LNCaP clone FGC (cell line): Measurements from ENCODE around the gene SPEF2.

Experiments
- DNase-seq: peaks from one replicate; pipeline ENCODE4 v3.0.0-alpha.2; 2011; ENCODE audit warnings: low read depth
- H3K4me3 ChIP-seq: 2 replicates; pipeline ENCODE4 v1.5.1; 2011; ENCODE audit warnings: mild to moderate bottlenecking, low read depth, low read length, control low read depth
- CTCF ChIP-seq: IDR thresholded peaks from 2 replicates; pipeline ENCODE4 v1.5.1; 2012; ENCODE audit warnings: mild to moderate bottlenecking; ENCODE audit not compliant: control insufficient read depth, insufficient read depth; ENCODE audit errors: extremely low read depth

SPEF2 gene

GRCh38 chr5:35847961-35848360 is 230.3 kb downstream of the SPEF2 start:
- H3K4me3 ChIP-seq = no peak overlapping the region
- no peak for DNase-seq
- TF ChIP-seq CTCF = no peak

GRCh38 chr5:35849860-35850259 is 232.2 kb downstream of the SPEF2 start:
- DNase-seq = no peak
- no peak for TF ChIP-seq CTCF
- no peak overlapping the region for H3K4me3 ChIP-seq

- no peak overlapping the region for H3K4me3 ChIP-seq
Measured at GRCh38 chr5:35850967-35851680, 233.5 kb downstream of the SPEF2 start.

GRCh38 chr5:35852084-35852734 is 234.5 kb downstream of the SPEF2 start:
- no peak for DNase-seq
- TF ChIP-seq CTCF = no peak
- H3K4me3 ChIP-seq = no peak overlapping the region

More at GRCh38 chr5:35850967-35851680, 233.5 kb downstream of the SPEF2 start:
- no peak for DNase-seq
- TF ChIP-seq CTCF = no peak

- no peak for TF ChIP-seq CTCF
- no peak overlapping the region for H3K4me3 ChIP-seq
- no peak for DNase-seq
Measured at GRCh38 chr5:35852773-35853172, 235.1 kb downstream of the SPEF2 start.

- no peak for TF ChIP-seq CTCF
- DNase-seq = no peak
- no peak overlapping the region for H3K4me3 ChIP-seq
Measured at GRCh38 chr5:35853631-35854030, 236.0 kb downstream of the SPEF2 start.

- no peak for TF ChIP-seq CTCF
- H3K4me3 ChIP-seq = no peak overlapping the region
- no peak for DNase-seq
Measured at GRCh38 chr5:35854248-35854647, 236.6 kb downstream of the SPEF2 start.
